NCI-H1417 (cell line): Measurements from ENCODE around the gene MAL.
"Not testable (repeated sequence)": the region's sequence is repeated elsewhere in the genome, so short reads cannot be mapped to it uniquely, and the experiment has no call there.

Source experiments
- DNase-seq, 3 experiments: peaks; one replicate each; lab custom pipeline; 2025; lab: John Stamatoyannopoulos, UW

MAL gene

DNA sequence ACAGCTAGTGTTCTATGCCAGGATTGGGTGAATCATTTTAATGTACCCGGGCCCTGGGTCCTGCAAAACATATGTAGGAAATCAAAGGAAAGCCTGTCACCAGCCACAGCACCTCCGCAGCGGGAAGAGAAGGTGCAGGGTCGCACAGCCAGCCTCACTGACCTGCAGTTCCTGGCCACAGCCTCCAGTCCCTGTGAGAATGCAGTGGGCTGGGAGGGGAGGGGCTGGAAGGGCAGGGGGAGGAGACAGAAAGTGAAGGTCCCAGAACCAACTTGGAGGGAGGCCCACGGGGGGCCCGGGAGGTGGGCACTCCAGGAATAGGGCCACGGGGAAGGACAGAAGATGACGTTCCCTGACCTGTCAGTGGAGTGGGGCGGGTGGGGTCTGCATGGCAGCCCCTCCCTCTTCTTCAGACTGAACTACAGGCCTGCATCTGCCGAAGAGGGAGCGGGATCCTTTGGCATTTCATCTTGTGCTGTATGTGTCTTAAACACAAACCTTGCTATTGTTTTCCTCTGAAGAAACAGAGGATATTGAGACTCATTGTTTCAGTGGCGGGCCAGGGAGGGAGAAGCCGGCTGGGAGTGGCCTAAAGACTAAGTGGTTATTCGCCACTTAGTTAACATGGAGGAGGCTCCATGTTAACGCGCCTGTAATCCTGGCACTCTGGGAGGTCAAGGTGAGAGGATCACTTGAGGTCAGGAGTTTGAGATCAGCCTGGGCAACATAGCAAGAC is 7.5 kb downstream of the MAL start:
- DNase-seq, result no peak

DNA sequence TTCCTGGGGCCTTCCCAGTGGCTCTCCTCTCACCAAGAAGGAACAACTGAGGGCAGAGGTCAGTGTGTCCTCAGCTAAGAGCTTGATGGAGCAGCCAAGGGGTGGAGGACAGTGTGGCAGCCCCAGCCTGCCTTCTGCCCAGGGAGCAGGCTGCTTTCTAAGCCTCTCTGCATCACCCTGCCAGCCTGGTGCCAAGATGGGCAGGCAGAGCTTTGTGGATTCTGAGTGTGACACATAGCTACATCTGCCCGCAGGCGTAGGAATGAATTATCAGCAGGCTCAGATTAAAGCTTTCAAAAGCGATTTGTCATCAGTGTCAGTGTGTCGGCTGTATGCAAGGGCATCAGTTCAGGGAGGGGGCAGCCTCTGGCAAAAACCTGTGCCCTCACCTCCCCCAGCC is 8.7 kb downstream of the MAL start:
- DNase-seq, result peak in 2 of 3 experiments; percentile 22 to 41

DNA sequence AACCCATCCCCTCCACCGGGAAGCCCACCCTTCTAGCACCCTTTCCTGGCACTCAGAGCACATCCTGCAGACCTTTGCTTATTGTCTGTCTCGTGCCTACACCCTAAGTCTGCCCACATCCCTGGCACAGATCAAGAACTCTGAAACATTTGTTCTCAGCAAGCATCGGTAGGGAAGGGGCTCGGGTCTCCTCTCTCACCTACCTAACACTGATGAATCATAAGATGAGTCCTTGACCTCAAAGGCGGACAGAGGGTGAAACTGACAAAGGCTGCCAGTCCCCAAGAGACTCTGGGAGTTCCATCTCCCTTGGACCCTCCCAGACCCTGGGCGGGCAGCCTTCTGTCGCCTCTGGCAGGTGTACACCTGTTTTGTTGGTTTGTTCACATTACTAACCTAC is 9.3 kb downstream of the MAL start:
- peak in 1 of 3 experiments; percentile 15 for DNase-seq

DNA sequence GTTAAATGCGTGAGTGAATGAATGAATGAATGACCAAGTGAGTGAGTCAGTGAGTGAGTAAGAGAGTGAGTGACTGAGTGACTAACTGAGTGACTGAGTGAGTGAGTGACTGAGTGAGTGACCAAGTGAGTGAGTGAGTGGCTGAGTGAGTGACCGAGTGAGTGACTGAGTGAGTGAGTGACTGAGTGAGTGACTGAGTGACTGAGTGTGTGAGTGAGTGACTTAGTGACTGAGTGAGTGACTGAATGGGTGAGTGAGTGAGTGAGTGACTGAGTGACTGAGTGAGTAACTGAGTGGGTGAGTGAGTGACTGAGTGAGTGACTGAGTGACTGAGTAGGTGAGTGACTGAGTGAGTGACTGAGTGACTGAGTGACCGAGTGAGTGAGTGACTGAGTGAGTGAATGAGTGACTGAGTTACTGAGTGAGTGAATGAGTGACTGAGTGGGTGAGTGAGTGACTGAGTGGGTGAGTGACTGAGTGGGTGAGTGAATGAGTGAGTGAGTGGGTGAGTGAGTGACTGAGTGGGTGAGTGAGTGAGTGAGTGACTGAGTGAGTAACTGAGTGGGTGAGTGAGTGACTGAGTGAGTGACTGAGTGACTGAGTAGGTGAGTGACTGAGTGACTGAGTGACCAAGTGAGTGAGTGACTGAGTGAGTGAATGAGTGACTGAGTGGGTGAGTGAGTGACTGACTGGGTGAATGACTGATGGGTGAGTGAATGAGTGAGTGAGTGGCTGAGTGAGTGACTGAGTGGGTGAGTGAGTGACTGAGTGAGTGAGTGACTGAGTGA is 11.3 kb downstream of the MAL start:
- DNase-seq, result no peak

DNA sequence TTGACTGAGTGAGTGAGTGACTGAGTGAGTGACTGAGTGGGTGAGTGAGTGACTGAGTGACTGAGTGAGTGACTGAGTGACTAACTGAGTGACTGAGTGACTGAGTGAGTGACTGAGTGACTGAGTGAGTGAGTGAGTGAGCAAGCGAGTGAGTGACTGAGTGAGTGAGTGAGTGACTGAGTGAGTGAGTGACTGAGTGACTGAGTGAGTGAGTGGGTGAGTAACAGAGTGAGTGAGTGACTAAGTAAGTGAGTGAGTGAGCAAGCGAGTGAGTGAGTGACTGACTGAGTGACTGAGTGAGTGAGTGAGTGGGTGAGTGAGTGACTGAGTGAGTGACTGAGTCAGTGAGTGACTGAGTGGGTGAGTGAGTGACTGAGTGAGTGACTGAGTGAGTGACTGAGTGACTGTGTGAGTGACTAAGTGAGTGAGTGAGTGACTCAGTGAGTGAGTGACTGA is 11.9 kb downstream of the MAL start:
- no peak for DNase-seq

DNA sequence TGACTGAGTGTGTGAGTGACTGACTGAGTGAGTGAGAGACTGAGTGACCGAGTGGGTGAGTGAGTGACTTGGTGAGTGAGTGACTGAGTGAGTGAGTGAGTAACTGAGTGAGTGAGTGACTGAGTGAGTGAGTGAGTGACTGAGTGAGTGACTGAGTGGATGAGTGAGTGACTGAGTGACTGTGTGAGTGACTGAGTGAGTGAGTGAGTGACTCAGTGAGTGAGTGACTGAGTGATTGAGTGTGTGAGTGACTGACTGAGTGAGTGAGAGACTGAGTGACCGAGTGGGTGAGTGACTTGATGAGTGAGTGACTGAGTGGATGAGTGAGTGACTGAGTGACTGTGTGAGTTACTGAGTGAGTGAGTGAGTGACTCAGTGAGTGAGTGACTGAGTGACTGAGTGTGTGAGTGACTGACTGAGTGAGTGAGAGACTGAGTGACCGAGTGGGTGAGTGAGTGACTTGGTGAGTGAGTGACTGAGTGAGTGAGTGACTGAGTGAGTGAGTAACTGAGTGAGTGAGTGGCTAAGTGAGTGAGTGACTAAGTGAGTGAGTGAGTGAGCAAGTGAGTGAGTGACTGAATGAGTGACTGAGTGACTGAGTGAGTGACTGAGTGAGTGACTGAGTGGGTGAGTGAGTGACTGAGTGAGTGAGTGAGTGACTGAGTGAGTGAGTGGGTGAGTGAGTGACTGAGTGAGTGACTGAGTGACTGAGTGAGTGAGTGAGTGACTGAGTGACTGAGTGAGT is 12.5 kb downstream of the MAL start:
- DNase-seq, result not testable (repeated sequence)

DNA sequence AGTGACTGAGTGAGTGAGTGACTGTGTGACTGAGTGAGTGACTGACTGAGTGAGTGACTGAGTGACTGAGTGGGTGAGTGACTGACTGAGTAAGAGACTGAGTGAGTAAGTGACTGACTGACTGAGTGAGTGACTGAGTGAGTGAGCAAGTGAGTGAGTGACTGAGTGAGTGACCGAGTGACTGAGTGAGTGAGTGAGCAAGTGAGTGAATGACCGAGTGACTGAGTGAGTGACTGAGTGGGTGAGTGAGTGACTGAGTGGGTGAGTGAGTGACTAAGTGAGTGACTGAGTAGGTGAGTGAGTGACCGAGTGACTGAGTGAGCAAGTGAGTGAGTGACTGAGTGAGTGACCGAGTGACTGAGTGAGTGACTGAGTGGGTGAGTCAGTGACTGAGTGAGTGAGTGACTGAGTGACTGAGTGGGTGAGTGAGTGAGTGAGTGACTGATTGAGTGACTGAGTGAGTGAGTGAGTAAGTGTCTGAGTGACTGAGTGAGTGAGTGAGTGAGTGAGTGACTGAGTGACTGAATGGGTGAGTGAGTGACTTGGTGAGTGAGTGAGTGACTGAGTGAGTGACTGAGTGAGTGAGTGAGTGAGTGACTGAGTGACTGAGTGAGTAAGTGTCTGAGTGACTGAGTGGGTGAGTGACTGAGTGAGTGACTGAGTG is 13.3 kb downstream of the MAL start:
- DNase-seq, result no peak

DNA sequence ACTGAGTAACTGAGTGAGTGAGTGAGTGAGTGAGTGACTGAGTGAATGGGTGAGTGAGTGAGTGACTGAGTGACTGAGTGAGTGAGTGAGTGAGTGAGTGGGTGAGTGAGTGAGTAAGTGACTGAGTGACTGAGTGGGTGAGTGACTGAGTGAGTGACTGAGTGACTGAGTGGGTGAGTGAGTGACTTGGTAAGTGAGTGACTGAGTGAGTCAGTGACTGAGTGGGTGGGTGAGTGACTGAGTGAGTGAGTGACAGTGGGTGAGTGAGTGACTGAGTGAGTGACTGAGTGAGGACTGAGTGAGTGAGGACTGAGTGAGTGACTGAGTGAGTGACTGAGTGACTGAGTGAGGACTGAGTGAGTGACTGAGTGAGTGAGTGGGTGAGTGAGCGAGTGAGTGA is 13.9 kb downstream of the MAL start:
- no peak for DNase-seq

DNA sequence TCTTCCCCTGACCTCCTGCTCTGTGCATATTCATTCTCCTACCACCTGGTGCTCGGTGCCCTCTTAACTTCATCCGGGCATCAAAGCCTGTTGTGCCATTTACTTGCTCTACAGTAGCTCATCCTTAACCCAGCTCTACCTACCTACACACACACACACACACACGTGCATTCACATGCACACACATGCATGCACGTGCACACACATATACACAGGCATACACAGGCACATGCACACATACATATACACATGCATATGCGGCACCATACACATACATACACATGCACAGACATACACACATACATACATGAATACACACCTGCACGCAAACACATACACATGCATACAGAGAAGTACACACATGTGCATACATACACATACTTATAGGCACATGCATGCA is 14.5 kb downstream of the MAL start:
- DNase-seq, result no peak

DNA sequence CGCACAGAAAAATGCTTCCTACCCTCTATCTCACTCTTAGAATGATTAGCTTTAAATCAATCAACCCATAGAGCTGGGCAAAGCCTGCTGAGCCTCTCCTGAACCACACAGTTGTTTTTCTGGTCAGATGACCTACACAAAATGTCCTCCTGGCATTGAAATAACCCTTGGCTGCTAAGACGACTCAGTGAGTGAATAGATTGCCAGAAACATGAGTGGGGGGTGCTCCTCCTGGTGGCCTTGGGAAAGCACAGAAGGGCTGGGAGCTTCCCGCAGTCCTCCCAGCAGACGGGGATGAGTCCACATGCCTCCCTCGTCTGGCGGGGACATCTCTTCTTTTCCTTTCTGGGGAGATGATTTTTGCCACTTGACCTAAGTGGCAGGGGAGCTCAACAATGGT is 14.9 kb downstream of the MAL start:
- no peak for DNase-seq

DNA sequence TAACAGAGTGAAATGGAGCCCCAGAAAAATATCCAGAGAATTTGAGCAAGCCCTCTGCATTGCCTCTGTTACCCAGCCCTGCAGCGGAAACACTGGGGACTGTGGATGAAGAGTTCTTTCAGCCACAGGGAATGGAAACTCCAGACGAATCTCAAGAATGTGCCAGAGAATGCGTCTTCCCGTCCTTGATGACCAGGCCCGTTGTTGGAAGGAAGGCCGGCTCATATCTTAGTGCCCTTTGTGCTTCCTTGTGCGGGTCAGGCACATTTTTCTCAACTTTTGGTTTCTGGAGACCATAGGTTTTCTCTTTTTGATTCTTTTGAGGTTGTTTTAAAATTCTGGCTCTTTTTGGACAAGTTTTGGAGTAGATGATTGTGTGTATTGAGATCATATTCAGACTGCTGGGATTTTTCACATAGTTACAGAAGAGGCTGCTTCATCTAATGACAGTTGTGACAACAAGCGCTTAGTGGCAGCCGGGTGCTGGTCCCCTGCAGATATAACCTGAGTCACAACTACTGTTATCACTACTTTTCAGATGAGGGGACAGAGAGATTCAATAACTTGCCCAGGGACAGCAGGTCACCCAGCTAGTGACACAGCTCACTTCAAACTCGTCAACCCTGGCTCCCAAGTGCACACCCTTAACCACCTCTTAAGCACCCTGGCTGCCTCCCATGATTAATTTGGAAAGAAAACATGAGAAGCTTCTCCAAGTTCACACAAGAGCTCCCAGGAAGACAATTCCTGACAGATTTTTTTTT is 15.7 kb downstream of the MAL start:
- DNase-seq, result no peak

DNA sequence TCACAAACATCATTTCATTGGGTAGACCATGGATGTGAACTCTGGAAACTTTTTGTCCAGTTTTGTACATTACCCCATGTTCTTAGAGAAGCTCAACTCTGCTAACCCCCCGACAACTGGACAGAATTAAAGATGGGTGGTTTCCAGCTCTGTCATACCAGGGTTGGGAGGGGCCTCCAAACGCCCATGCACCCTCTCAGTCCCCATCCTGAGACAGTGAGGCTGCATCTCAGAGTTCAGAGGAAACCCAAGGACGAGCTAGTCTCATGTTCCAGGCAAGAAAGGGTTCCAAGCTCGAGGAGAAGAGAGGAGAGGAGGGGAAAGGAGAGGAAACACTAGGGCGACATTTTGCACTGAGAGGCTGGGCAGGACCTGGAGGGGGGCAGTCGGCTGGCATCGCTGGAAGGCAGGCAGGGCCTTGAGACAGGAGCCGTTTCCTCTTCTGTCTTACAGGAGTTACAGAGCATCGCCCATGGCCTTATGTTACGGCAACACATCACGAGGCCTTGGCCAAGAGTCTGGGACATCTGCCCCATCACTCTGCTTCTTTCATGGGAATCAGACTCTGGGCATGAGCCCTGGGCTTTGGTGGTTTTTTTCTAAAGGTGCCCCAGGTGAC is 16.4 kb downstream of the MAL start:
- no peak for DNase-seq

DNA sequence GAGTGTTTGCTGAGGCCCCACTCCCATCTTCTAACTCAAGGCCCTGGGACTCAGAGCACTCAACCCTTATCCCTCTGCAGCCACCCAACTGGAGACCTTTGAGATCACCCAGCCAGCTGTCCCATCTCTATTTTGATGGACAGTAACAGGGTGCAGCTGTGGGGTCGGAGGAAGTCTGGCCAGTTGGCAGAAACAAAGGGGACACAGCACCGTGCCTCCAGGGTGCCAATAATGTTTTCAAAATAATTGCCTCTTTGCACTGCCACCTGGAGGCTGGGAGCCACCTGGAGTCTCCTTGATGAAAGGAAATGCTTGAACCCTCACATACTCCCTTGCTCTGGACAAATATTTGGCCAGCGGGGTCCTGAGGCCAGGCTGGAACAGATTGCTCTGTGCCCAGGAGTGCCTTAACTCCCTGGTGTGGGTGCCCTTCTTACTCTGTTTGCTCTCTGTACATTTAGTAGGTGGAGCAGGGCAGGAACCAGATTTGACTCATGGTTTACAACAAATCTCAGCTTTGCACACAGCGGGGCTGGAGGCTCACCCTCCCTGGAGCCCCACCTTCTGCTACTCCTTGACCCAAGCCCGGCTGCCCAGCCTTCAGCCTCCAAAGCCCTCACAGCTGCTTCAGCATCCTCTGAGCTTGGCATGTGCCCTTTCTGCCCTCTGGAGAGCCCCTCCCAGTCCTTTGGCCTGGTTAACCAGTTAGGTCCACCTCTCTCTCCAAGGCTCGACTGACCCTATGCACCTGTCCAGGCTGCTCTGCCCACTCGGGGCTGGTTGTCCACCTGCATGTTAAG is 17.2 kb downstream of the MAL start:
- DNase-seq, result peak in 2 of 3 experiments; percentile 81 to 94

DNA sequence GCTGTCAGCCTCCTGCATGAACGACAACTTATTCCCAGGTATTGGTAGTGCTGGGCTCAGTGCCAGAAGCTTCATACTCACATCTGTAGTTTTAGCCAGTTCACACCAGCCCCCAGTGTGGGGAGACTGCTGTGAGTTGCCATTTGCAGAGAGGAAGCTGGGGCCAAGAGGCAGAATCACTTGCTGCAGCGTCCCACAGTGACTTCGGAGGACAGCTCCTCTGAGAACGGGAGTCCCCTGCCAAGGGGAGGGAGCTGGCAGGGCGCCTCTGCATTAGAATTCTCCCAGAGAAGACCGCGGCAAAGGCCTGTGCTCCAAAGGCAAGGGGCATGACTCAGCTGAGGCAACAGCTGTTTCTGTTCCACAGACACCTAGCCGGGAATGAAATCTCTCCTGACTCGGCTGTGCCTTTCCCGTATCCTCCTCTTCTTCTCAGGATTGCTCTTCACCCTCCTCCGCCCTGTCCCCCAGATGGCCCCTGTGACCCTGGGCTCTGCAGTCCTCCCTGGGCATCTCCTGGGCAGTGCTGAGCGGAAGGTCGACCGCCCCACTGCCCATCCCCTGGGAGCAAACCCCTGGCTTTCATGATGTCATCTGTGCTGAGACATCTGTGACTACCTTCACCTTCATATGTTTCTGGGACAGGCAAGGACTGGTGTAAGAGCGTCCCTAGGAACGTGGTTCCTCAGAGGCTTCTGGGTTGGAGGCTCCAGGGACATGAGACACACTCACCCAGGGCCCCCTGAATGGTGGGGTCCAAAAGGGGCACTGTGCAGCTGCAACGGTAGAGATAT is 18.0 kb downstream of the MAL start:
- DNase-seq, result peak; percentile 48 to 85 (median 72)

DNA sequence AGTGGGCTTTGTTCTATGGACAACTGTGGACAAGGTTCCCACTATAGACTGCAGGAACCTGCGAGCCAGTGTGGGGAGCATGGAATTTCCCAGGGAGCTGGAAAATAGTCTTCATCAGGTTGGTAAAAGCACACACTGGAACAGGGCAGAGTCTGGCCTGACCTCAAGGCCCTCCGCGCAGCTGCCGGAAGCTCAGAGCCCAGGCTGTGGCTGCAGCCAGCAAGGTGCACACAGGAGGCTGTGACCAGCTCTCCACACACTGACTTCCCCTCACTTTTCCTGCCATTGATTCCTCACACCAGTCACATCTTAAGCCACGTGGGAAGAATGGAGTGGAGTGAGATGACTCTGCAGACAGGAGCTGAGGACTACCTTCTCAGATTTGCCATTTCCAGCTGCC is 19.1 kb downstream of the MAL start:
- no peak for DNase-seq

DNA sequence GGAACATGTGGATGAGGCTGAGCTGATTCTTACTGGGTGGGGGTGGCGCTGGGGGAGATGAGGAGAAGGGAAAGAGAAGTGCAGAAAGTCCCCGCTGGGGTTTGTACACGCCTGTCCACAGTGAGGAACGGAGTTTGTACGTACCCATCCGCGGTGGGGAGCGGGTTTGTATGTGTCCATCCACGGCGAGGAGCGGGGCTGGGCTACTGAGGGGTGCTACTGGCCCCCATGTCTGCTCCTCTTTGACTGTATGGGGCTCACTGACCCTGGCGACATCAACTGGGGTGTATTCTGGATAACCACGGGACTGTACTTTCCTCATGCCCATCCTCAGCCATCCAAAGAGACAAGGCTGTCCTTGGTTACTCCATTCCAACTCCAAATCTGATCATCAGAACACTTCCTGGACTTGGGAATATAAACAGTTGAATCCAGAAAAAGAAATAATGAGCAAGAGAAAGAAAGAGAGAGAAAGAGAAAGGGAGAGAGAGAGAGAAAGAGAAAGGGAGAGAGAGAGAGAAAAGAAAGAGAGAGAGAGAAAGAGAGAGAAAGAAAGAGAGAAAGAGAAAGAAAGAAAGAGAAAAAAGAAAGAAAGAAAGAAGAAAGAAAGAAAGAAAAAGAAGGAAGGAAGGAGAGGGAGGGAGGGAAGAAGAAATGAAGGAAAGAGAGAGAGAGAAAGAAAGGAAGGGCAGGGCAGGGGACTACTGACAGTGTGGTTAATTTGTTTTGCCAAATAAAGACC is 21.0 kb downstream of the MAL start:
- DNase-seq, result no peak

DNA sequence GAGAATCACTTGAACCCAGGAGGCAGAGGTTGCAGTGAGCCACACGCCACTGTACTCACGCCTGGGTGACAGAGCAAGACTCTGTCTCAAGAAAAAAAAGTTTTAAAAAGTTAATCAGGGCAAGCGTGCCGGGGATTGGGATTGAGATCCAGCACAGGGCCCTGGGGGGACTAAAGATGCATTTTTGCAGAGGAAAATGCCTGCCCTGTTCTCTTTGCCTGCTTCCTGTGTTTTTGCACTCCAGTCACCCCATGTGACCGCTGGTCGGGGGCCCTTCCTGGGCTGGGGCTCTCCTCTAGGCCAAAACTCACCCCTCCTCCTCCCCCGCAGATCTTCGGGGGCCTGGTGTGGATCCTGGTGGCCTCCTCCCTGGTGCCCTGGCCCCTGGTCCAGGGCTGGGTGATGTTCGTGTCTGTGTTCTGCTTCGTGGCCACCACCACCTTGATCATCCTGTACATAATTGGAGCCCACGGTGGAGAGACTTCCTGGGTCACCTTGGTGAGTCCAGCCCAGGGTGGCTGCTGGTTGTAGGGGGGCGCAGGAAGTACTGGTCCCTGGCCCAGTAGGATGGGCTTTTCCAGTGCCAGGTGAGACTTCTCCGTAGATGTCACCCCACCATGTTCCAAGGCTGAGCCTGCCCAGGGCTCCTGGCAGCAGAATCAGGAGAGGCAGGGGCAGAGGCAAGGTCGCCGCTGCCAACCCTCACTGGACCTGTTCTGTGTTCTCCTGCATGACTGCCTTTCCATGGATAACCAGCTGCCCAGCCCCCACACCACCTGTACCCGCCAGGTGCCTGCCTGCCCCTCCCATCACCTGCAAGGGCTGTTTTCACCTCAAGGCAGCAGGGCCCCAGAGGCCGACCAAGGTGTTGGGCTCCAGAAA is 22.4 kb downstream of the MAL start:
- peak; percentile 40 to 75 (median 64) for DNase-seq
